Colonic mucosa (tissue), 4 donors: Measurements from ENCODE around the gene GRIK4. TPM values are rescaled to one million over a fixed set of nuclear protein-coding genes. Genes with fewer than 3 reads are reported as not detected.

Source experiments
- DNase-seq: peaks from one replicate; pipeline ENCODE4 v3.0.0-alpha.2; 2020
- H3K27ac ChIP-seq: fragments of 200-600 bp; one replicate; pipeline ENCODE4 v1.8.0; 2021
- H3K27me3 ChIP-seq: fragments of 200-600 bp; one replicate; pipeline ENCODE4 v1.8.0; 2021
- H3K36me3 ChIP-seq: fragments of 200-600 bp; one replicate; pipeline ENCODE4 v1.8.0; 2021
- H3K4me1 ChIP-seq: fragments of 200-600 bp; one replicate; pipeline ENCODE4 v1.8.0; 2021; ENCODE audit warnings: mild to moderate bottlenecking
- H3K4me3 ChIP-seq: fragments of 200-600 bp; one replicate; pipeline ENCODE4 v1.8.0; 2021
- H3K9ac ChIP-seq, 2 donors: one replicate each; pipeline ENCODE4 v1.7.0; 2013; ENCODE audit warnings: control low read depth in 2 of 2, low read depth in 2 of 2, low read length in 2 of 2
- H3K9me3 ChIP-seq: fragments of 200-600 bp; one replicate; pipeline ENCODE4 v1.8.0; 2021
- intact Hi-C: fragments of 100-400 bp; cut with DNase I; formaldehyde crosslinking; loops from one replicate; pipeline ENCODE4 v1.14.1; 2022
- total RNA-seq, 2 donors: library from RNA; stranded (reverse); fragmentation: NEBNext Ultra II Directional in 1 of 2; extraction: Animal tissue kit (Norgen Biotek cat#: 25700) in 1 of 2; gene quantifications; one replicate each; pipeline ENCODE4 v1.2.1, GENCODE V29; 2021
- TF ChIP-seq, protein P1 (sequence below): fragments of 200-600 bp; IDR thresholded peaks from one replicate; pipeline ENCODE4 v1.8.0; 2022; ENCODE audit warnings: antibody characterized with exemption, mild to moderate bottlenecking
- donor health status: healthy.
- donor health status: DM: no; HTN: no; CAD: no.
- donor health status: DM: no; HTN: no; CAD: no.

GRIK4 gene
- total RNA-seq, 2 donors from 2014 or later: 0.10 to 0.21 TPM

DNA sequence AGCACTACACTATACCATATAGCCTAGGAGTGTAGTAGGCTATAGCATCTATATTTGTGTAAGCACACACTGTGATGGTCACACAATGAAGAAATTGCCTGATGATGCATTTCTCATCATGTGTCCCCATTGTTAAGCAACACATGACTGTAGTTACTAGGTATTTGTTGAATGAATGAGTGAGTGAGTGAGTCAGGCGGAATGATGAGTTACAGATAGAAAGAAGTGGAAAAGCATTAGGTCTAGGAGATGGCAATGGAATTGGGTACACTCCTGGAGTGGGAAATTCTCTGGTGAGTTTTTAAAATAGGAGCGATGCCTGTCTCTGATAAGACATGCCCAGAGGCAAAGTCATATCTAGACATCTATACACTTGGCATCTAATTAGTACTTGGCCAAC lies 351.8 kb downstream of the GRIK4 start:
- Histone ChIP-seq H3K4me1 (no peaks in the 10 kb centered on the region), H3K36me3 (no peaks in the 10 kb centered on the region), H3K27ac (no peak overlapping the region), H3K9ac (no peak overlapping the region), H3K4me3 (no peak overlapping the region), H3K27me3 (no peaks in the 10 kb centered on the region), H3K9me3 (no peaks in the 10 kb centered on the region)
- intact Hi-C loops: no loop called here
- DNase-seq: no peak
- TF ChIP-seq, protein P1, sequence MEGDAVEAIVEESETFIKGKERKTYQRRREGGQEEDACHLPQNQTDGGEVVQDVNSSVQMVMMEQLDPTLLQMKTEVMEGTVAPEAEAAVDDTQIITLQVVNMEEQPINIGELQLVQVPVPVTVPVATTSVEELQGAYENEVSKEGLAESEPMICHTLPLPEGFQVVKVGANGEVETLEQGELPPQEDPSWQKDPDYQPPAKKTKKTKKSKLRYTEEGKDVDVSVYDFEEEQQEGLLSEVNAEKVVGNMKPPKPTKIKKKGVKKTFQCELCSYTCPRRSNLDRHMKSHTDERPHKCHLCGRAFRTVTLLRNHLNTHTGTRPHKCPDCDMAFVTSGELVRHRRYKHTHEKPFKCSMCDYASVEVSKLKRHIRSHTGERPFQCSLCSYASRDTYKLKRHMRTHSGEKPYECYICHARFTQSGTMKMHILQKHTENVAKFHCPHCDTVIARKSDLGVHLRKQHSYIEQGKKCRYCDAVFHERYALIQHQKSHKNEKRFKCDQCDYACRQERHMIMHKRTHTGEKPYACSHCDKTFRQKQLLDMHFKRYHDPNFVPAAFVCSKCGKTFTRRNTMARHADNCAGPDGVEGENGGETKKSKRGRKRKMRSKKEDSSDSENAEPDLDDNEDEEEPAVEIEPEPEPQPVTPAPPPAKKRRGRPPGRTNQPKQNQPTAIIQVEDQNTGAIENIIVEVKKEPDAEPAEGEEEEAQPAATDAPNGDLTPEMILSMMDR: no peak

DNA sequence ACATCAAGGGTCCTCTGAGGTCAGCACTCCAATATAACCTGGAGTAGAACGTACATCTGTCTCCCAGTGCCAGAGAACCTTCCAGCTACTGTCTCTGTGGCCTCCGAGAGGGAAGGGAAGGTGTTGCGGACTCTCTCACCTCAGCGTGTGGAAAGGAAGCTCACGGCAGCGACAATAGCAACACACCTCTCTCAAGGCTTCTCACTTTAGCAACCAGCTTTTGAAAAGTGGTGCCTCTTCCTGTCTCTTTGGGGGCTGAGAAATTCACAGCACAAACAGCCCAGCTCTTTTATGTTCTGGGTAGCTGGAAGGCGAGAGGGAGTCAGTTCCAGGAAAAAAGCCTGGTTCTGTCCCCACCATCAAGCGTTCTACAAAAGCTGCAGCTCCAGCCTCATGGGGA lies 355.5 kb downstream of the GRIK4 start:
- Histone ChIP-seq H3K4me1 (no peaks in the 10 kb centered on the region), H3K9me3 (no peaks in the 10 kb centered on the region), H3K4me3 (no peak overlapping the region), H3K27ac (no peak overlapping the region), H3K36me3 (no peaks in the 10 kb centered on the region), H3K9ac (no peak overlapping the region), H3K27me3 (no peaks in the 10 kb centered on the region)
- intact Hi-C loops: no loop called here
- TF ChIP-seq, protein P1: no peak
- no peak for DNase-seq

DNA sequence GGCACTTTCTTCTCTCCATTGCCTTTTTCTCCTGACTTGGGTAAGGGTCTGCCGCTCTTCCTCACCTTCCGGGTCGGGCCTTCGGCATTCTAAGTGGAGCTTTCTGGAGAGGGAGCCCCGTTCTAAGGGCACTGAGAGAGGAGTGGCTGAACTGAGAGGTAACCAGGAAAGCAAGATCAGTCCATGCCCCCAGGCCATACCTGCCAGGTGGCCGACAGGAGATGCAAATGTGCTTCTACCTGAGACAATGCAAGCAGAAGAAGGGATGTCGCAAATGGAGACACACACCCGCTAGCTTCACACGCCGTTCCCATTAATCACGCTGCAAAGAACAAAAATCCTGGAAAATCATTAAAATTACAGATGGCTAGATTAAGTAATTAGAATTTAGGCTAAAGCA lies 356.0 kb downstream of the GRIK4 start:
- intact Hi-C loops: no loop called here
- Histone ChIP-seq H3K9me3 (no peaks in the 10 kb centered on the region), H3K27me3 (no peaks in the 10 kb centered on the region), H3K4me1 (no peaks in the 10 kb centered on the region), H3K36me3 (no peaks in the 10 kb centered on the region), H3K9ac (no peak overlapping the region), H3K27ac (no peak overlapping the region), H3K4me3 (no peak overlapping the region)
- no peak for DNase-seq
- TF ChIP-seq, protein P1: no peak

DNA sequence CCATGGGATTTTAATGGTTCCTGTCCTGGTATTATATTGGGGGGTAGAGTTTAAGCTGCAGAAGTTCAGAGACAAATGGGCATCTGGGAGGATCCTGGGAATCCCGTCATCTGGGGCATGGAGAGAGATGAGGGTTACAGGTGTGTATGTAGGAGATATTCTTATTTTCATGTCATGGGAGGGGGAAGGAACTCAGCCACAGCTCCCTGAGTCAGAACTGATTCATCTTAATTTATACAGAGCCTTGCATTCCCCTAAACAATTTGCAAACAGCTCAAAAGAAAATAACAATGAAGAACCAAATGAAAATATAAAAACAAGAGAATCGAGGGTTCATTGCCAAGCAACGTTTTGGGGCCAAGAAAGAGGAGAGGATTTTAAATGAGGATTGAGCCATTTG lies 356.4 kb downstream of the GRIK4 start:
- H3K9ac ChIP-seq: no peak overlapping the region
- no peaks in the 10 kb centered on the region for H3K27me3 ChIP-seq
- no peaks in the 10 kb centered on the region for H3K36me3 ChIP-seq
- no peak overlapping the region for H3K27ac ChIP-seq
- no peaks in the 10 kb centered on the region for H3K4me1 ChIP-seq
- no peak for DNase-seq
- intact Hi-C loops: no loop called here
- H3K9me3 ChIP-seq: no peaks in the 10 kb centered on the region
- TF ChIP-seq, protein P1: no peak
- no peak overlapping the region for H3K4me3 ChIP-seq

DNA sequence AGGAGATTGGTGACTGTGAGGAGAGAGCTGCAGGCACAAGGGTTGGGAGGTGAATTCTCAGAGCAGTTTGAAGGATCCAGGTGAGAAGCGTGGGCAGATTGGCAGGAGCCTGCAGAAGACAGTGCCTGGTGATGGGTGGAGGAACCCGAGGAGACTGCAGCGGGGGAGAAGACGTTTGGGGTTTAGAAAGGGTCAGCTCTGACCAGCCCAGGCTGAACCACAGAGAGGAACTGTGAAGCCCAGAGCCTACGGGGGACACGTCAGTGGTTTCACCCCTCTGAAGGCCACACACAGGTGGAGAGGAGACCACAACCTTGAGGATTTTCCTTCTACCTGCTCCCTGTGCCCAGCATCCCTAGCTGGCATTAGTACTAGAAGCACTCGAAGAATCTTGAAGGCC lies 357.5 kb downstream of the GRIK4 start:
- H3K9me3 ChIP-seq: no peaks in the 10 kb centered on the region
- TF ChIP-seq, protein P1: no peak
- H3K4me1 ChIP-seq: no peaks in the 10 kb centered on the region
- H3K27me3 ChIP-seq: no peaks in the 10 kb centered on the region
- H3K36me3 ChIP-seq: no peaks in the 10 kb centered on the region
- DNase-seq: no peak
- no peak overlapping the region for H3K4me3 ChIP-seq
- no peak overlapping the region for H3K27ac ChIP-seq
- H3K9ac ChIP-seq: no peak overlapping the region
- intact Hi-C loops: no loop called here
